Measurements from ENCODE around the gene PCBP2.
"Not testable (repeated sequence)": the region's sequence is repeated elsewhere in the genome, so short reads cannot be mapped to it uniquely, and the experiment has no call there.

Gene PCBP2

GRCh38 chr12:53465679-53466078 lies 13.8 kb downstream of the PCBP2 start:
- H3K36me3 ChIP-seq (ENCODE audit: control insufficient read depth, insufficient read depth, low read length) = peaks cover 86% of the 10 kb centered on the region
- H3K4me3 ChIP-seq (ENCODE audit: low read length) = no peak overlapping the region
- no peak overlapping the region for H3K27ac ChIP-seq (ENCODE audit: low read depth, low read length)
- no peaks in the 10 kb centered on the region for H3K27me3 ChIP-seq (ENCODE audit: control insufficient read depth, insufficient read depth, low read length)
- no peak overlapping the region for H3K9ac ChIP-seq (ENCODE audit: low read length)
- H3K4me1 ChIP-seq (ENCODE audit: control insufficient read depth, insufficient read depth, low read length) = no peaks in the 10 kb centered on the region

- Histone ChIP-seq H3K9ac (ENCODE audit: low read length) (no peak overlapping the region), H3K4me1 (ENCODE audit: control insufficient read depth, insufficient read depth, low read length) (no peaks in the 10 kb centered on the region), H3K27ac (ENCODE audit: low read depth, low read length) (no peak overlapping the region), H3K36me3 (ENCODE audit: control insufficient read depth, insufficient read depth, low read length) (peaks cover 79% of the 10 kb centered on the region), H3K4me3 (ENCODE audit: low read length) (no peak overlapping the region), H3K27me3 (ENCODE audit: control insufficient read depth, insufficient read depth, low read length) (no peaks in the 10 kb centered on the region)
Measured at GRCh38 chr12:53466640-53467039, 14.7 kb downstream of the PCBP2 start.

DNA sequence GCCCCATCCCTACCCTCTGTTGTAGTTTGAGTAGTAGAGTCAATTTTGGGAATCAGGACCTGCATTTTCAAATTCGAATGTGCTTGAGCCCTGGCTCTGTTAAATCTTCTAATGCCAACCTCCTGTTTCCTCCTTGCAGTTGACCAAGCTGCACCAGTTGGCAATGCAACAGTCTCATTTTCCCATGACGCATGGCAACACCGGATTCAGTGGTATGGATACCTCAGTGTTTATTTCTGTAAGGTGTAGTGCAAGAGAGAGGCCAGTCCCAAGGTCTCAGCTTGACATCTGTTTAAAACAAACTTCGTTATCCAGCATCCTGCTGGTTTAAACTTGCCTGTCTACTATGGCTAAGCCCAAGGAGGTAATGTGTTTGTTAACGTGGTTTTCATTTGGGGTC lies 15.2 kb downstream of the PCBP2 start:
- no peaks in the 10 kb centered on the region for H3K4me1 ChIP-seq (ENCODE audit: control insufficient read depth, insufficient read depth, low read length)
- H3K4me3 ChIP-seq (ENCODE audit: low read length) = no peak overlapping the region
- no peaks in the 10 kb centered on the region for H3K27me3 ChIP-seq (ENCODE audit: control insufficient read depth, insufficient read depth, low read length)
- no peak overlapping the region for H3K27ac ChIP-seq (ENCODE audit: low read depth, low read length)
- no peak overlapping the region for H3K9ac ChIP-seq (ENCODE audit: low read length)
- H3K36me3 ChIP-seq (ENCODE audit: control insufficient read depth, insufficient read depth, low read length) = peaks cover 79% of the 10 kb centered on the region

GRCh38 chr12:53467880-53468279 lies 16.0 kb downstream of the PCBP2 start:
- H3K9ac ChIP-seq (ENCODE audit: low read length) = no peak overlapping the region
- H3K4me1 ChIP-seq (ENCODE audit: control insufficient read depth, insufficient read depth, low read length) = no peaks in the 10 kb centered on the region
- no peak overlapping the region for H3K4me3 ChIP-seq (ENCODE audit: low read length)
- H3K27ac ChIP-seq (ENCODE audit: low read depth, low read length) = no peak overlapping the region
- peaks cover 74% of the 10 kb centered on the region for H3K36me3 ChIP-seq (ENCODE audit: control insufficient read depth, insufficient read depth, low read length)
- no peaks in the 10 kb centered on the region for H3K27me3 ChIP-seq (ENCODE audit: control insufficient read depth, insufficient read depth, low read length)

- Histone ChIP-seq H3K9ac (ENCODE audit: low read length) (no peak overlapping the region), H3K27me3 (ENCODE audit: control insufficient read depth, insufficient read depth, low read length) (no peaks in the 10 kb centered on the region), H3K4me3 (ENCODE audit: low read length) (no peak overlapping the region), H3K4me1 (ENCODE audit: control insufficient read depth, insufficient read depth, low read length) (no peaks in the 10 kb centered on the region), H3K36me3 (ENCODE audit: control insufficient read depth, insufficient read depth, low read length) (peaks cover 70% of the 10 kb centered on the region), H3K27ac (ENCODE audit: low read depth, low read length) (no peak overlapping the region)
Measured at GRCh38 chr12:53468282-53468681, 16.4 kb downstream of the PCBP2 start.

DNA sequence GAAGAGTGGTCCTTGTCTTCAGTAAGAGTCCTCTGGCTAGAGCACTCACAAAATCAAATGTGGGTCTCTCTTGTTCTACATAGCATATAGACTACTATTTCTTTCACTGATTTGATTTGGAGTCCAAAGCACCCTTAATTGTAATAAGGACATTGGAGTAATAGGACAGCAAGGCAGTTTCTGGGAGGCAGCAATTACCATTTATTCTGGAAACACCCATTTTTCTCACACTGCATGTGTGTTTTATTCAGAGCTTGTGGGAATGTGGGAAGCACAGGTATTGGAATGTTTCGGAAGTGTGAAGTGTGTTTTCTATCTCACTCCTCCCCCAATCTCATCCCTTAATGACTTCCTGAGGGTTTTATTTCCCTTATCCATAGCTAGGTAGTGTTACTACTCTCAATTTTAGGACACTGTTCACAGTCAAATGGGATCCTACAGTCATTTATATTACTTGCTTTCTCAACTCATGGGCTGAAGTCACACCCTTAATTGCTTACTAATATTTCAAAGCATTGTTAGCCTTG lies 20.2 kb downstream of the PCBP2 start:
- Histone ChIP-seq H3K27me3 (ENCODE audit: control insufficient read depth, insufficient read depth, low read length) (no peaks in the 10 kb centered on the region), H3K4me3 (ENCODE audit: low read length) (no peak overlapping the region), H3K36me3 (ENCODE audit: control insufficient read depth, insufficient read depth, low read length) (peaks cover 60% of the 10 kb centered on the region), H3K4me1 (ENCODE audit: control insufficient read depth, insufficient read depth, low read length) (no peaks in the 10 kb centered on the region), H3K27ac (ENCODE audit: low read depth, low read length) (no peak overlapping the region), H3K9ac (ENCODE audit: low read length) (no peak overlapping the region)

DNA sequence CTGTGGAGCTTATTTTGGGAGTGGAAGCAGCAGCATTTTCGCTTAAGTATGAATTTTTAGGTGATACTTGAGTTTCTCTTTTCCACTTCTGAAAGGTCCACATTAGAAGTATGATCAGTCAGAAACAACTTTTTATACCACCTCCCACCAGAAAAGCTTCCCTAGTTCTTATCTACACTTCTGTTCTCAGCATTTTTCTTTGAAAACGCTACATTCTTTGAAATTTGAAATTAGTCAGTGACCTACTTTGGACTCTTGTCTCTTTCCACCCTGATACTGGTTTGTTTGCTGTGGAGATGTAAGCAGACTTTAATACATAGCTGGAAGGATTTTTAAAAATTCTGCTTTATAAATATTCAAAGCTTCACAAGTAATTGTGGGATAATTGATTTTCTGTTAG lies 22.2 kb downstream of the PCBP2 start:
- Histone ChIP-seq H3K9ac (ENCODE audit: low read length) (no peak overlapping the region), H3K4me3 (ENCODE audit: low read length) (no peak overlapping the region), H3K4me1 (ENCODE audit: control insufficient read depth, insufficient read depth, low read length) (no peaks in the 10 kb centered on the region), H3K36me3 (ENCODE audit: control insufficient read depth, insufficient read depth, low read length) (peaks cover 52% of the 10 kb centered on the region), H3K27me3 (ENCODE audit: control insufficient read depth, insufficient read depth, low read length) (no peaks in the 10 kb centered on the region), H3K27ac (ENCODE audit: low read depth, low read length) (no peak overlapping the region)

DNA sequence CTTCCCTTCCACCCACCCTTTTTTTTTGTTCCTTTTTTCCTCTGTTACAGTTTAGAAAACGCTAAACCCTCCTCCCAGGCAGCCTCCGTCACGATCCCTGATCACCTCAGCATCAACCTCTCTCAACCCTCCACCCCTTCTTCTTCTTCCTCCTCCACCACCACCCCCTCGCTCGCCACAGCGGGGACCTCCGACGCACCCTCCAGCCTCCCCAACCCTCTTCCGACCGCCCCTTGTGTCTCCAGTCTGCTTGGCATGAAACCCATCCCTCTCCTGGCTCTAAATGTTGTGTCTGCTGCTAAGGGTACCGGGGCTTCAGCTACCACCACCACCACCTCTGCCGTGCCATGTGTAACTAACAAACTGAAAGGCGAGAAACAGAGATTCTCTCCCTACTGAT lies 22.9 kb downstream of the PCBP2 start:
- Histone ChIP-seq H3K4me3 (ENCODE audit: low read length) (no peak overlapping the region), H3K27me3 (ENCODE audit: control insufficient read depth, insufficient read depth, low read length) (no peaks in the 10 kb centered on the region), H3K4me1 (ENCODE audit: control insufficient read depth, insufficient read depth, low read length) (no peaks in the 10 kb centered on the region), H3K27ac (ENCODE audit: low read depth, low read length) (no peak overlapping the region), H3K9ac (ENCODE audit: low read length) (no peak overlapping the region), H3K36me3 (ENCODE audit: control insufficient read depth, insufficient read depth, low read length) (peaks cover 51% of the 10 kb centered on the region)

GRCh38 chr12:53476769-53477209 lies 24.9 kb downstream of the PCBP2 start:
- no peak overlapping the region for H3K9ac ChIP-seq (ENCODE audit: low read length)
- H3K4me1 ChIP-seq (ENCODE audit: control insufficient read depth, insufficient read depth, low read length) = no peaks in the 10 kb centered on the region
- peaks cover 55% of the 10 kb centered on the region for H3K36me3 ChIP-seq (ENCODE audit: control insufficient read depth, insufficient read depth, low read length)

GRCh38 chr12:53478865-53479264 lies 27.0 kb downstream of the PCBP2 start:
- H3K4me3 ChIP-seq (ENCODE audit: low read length) = no peak overlapping the region
- H3K27me3 ChIP-seq (ENCODE audit: control insufficient read depth, insufficient read depth, low read length) = no peaks in the 10 kb centered on the region
- no peak overlapping the region for H3K27ac ChIP-seq (ENCODE audit: low read depth, low read length)
- peaks cover 59% of the 10 kb centered on the region for H3K36me3 ChIP-seq (ENCODE audit: control insufficient read depth, insufficient read depth, low read length)
- no peak overlapping the region for H3K9ac ChIP-seq (ENCODE audit: low read length)
- no peaks in the 10 kb centered on the region for H3K4me1 ChIP-seq (ENCODE audit: control insufficient read depth, insufficient read depth, low read length)

More at GRCh38 chr12:53476769-53477209, 24.9 kb downstream of the PCBP2 start:
- H3K27me3 ChIP-seq (ENCODE audit: control insufficient read depth, insufficient read depth, low read length) = no peaks in the 10 kb centered on the region
- no peak overlapping the region for H3K4me3 ChIP-seq (ENCODE audit: low read length)
- no peak overlapping the region for H3K27ac ChIP-seq (ENCODE audit: low read depth, low read length)

DNA sequence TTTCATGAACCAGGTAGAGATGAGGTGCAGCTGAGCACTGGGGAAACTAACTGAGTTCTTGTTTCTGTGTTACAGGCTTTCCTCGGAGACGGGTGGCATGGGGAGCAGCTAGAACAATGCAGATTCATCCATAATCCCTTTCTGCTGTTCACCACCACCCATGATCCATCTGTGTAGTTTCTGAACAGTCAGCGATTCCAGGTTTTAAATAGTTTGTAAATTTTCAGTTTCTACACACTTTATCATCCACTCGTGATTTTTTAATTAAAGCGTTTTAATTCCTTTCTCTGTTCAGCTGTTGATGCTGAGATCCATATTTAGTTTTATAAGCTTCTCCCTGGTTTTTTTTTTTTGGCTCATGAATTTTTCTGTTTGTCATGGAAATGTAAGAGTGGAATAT lies 27.4 kb downstream of the PCBP2 start:
- no peak overlapping the region for H3K9ac ChIP-seq (ENCODE audit: low read length)
- H3K36me3 ChIP-seq (ENCODE audit: control insufficient read depth, insufficient read depth, low read length) = peaks cover 55% of the 10 kb centered on the region
- H3K4me1 ChIP-seq (ENCODE audit: control insufficient read depth, insufficient read depth, low read length) = no peaks in the 10 kb centered on the region
- H3K27ac ChIP-seq (ENCODE audit: low read depth, low read length) = no peak overlapping the region
- H3K27me3 ChIP-seq (ENCODE audit: control insufficient read depth, insufficient read depth, low read length) = no peaks in the 10 kb centered on the region
- H3K4me3 ChIP-seq (ENCODE audit: low read length) = no peak overlapping the region

DNA sequence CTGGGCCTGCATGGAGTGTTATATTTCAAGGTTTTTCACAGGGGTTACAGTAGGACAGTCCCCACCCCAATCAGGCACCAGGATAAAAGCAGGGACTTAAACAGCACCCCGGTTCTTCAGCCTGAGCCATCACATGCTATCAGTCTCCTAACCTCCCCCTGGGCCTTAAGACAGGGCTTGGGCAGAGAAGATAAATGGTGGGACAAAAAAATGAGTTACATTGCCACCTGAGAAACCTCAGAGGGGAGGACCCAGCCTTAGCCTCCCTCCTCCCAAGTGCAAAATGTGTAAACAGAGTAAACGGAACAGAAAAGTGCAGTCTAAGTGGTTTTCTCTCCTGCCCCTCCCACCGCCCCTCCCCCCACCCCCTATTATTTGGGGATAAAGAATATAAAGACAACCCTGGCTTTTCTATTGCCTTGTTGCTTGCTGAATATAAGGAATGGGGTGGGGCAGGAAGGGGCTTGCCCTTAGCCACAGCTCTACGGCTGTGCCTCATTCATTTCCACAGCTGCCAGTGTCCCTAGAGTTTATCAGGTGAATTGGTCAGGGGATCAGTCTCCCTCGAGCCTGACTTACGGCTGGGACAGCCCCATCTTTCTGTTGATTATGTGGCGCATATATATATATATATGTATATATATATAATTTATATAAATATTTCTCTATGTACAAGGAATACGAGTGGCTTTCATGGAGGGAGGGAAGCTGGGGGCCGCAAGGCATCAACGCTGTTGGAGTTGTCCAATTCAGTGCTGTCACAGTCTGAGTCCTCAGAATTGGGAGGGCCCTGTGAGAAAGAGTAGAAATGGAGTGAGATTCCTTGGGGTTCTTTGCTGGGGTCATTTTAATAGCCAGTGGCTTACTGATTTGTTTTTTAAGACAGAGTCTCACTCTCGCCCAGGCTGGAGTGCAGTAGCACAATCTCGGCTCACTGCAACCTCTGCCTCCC lies 28.9 kb downstream of the PCBP2 start:
- H3K36me3 ChIP-seq (ENCODE audit: control insufficient read depth, insufficient read depth, low read length) = peaks cover 54% of the 10 kb centered on the region
- H3K27me3 ChIP-seq (ENCODE audit: control insufficient read depth, insufficient read depth, low read length) = no peaks in the 10 kb centered on the region
- no peaks in the 10 kb centered on the region for H3K4me1 ChIP-seq (ENCODE audit: control insufficient read depth, insufficient read depth, low read length)
- H3K4me3 ChIP-seq (ENCODE audit: low read length) = no peak overlapping the region
- no peak overlapping the region for H3K9ac ChIP-seq (ENCODE audit: low read length)
- H3K27ac ChIP-seq (ENCODE audit: low read depth, low read length) = no peak overlapping the region

DNA sequence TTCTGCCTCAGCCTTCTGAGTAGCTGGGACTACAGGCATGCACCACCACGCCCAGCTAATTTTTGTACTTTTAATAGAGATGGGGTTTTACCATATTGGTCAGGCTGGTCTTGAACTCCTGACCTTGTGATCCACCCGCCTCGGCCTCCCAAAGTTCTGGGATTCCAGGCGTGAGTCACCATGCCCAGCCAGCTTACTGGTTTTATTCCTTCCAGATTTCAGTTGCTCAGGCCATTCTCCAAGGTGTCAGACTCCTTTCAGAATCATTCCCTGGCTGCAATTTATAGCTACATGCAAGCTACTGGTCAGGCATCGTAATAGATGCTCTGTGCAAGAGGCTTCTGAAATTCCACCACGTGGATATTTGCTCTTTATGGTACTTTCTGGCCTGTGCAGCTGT lies 29.6 kb downstream of the PCBP2 start:
- H3K4me3 ChIP-seq (ENCODE audit: low read length); H3K9ac ChIP-seq (ENCODE audit: low read length); H3K4me1 ChIP-seq (ENCODE audit: control insufficient read depth, insufficient read depth, low read length); H3K27ac ChIP-seq (ENCODE audit: low read depth, low read length); H3K27me3 ChIP-seq (ENCODE audit: control insufficient read depth, insufficient read depth, low read length): not testable (repeated sequence)
- H3K36me3 ChIP-seq (ENCODE audit: control insufficient read depth, insufficient read depth, low read length) = peaks cover 49% of the 10 kb centered on the region

Measured in rectal smooth muscle tissue (tissue), 1 donor.